Left ventricle myocardium inferior (tissue), 1 donor: Measurements from ENCODE around the gene PIK3R1. TPM values are rescaled to one million over a fixed set of nuclear protein-coding genes. Genes with fewer than 3 reads are reported as not detected.

Experiments
- DNase-seq: peaks from one replicate; pipeline ENCODE4 v3.0.0-alpha.2; 2020
- H3K27ac ChIP-seq: fragments of 200-600 bp; replicated peaks from 2 replicates; pipeline ENCODE4 v1.8.0; 2021
- H3K27me3 ChIP-seq: fragments of 200-600 bp; 2 replicates; pipeline ENCODE4 v1.8.0; 2021; ENCODE audit warnings: low read depth
- H3K36me3 ChIP-seq: fragments of 200-600 bp; 2 replicates; pipeline ENCODE4 v1.8.0; 2021
- H3K4me1 ChIP-seq: fragments of 200-600 bp; 2 replicates; pipeline ENCODE4 v1.8.0; 2021
- H3K4me3 ChIP-seq: fragments of 200-600 bp; 2 replicates; pipeline ENCODE4 v1.8.0; 2021; ENCODE audit warnings: mild to moderate bottlenecking, moderate library complexity
- H3K9me3 ChIP-seq: fragments of 200-600 bp; replicated peaks from 2 replicates; pipeline ENCODE4 v1.8.0; 2021
- CTCF ChIP-seq: fragments of 200-600 bp; IDR thresholded peaks from 2 replicates; pipeline ENCODE4 v1.8.0; 2021; ENCODE audit warnings: antibody characterized with exemption, mild to moderate bottlenecking, borderline replicate concordance
- intact Hi-C: fragments of 100-400 bp; cut with micrococcal nuclease; formaldehyde crosslinking; loops from one replicate; pipeline ENCODE4 v1.11.0; 2022
- total RNA-seq: library from RNA; stranded (reverse); fragmentation: NEBNext Ultra II Directional; extraction: Animal tissue kit (Norgen Biotek cat#: 25700); gene quantifications from one replicate; pipeline ENCODE4 v1.2.1, GENCODE V29; 2021
- donor health status: DM: no; HTN: yes; CAD: no; lungs with severe emphysema.

PIK3R1 gene
- total RNA-seq, 1 donor from 2014 or later, result 132 TPM

- Histone ChIP-seq H3K36me3 (no peaks in the 10 kb centered on the region), H3K9me3 (no peaks in the 10 kb centered on the region), H3K4me3 (no peak overlapping the region), H3K27me3 (no peaks in the 10 kb centered on the region), H3K27ac (no peak overlapping the region), H3K4me1 (no peaks in the 10 kb centered on the region)
- intact Hi-C loops, result no loop called here
- DNase-seq, result no peak
- TF ChIP-seq CTCF, result no peak
Observed at GRCh38 chr5:68180121-68181038, 35.2 kb upstream of the PIK3R1 start.

GRCh38 chr5:68181039-68181599 lies 34.4 kb upstream of the PIK3R1 start:
- no peak for DNase-seq
- no peak for TF ChIP-seq CTCF
- no peaks in the 10 kb centered on the region for H3K36me3 ChIP-seq
- H3K4me3 ChIP-seq, result no peak overlapping the region
- H3K27me3 ChIP-seq, result no peaks in the 10 kb centered on the region
- H3K4me1 ChIP-seq, result no peaks in the 10 kb centered on the region
- intact Hi-C loops, result no loop called here
- no peak overlapping the region for H3K27ac ChIP-seq
- H3K9me3 ChIP-seq, result no peaks in the 10 kb centered on the region

GRCh38 chr5:68182094-68182493 lies 33.5 kb upstream of the PIK3R1 start:
- no peak for DNase-seq
- no peak for TF ChIP-seq CTCF
- Histone ChIP-seq H3K4me1 (no peaks in the 10 kb centered on the region), H3K27me3 (no peaks in the 10 kb centered on the region), H3K9me3 (no peaks in the 10 kb centered on the region), H3K27ac (no peak overlapping the region), H3K4me3 (no peak overlapping the region), H3K36me3 (no peaks in the 10 kb centered on the region)
- intact Hi-C loops, result no loop called here

GRCh38 chr5:68182534-68182933 lies 33.0 kb upstream of the PIK3R1 start:
- intact Hi-C loops, result no loop called here
- DNase-seq, result no peak
- Histone ChIP-seq H3K4me1 (no peaks in the 10 kb centered on the region), H3K9me3 (no peaks in the 10 kb centered on the region), H3K27me3 (no peaks in the 10 kb centered on the region), H3K4me3 (no peak overlapping the region), H3K27ac (no peak overlapping the region), H3K36me3 (no peaks in the 10 kb centered on the region)
- TF ChIP-seq CTCF, result no peak

- H3K9me3 ChIP-seq, result no peaks in the 10 kb centered on the region
- no peaks in the 10 kb centered on the region for H3K27me3 ChIP-seq
- peak; percentile 23 for DNase-seq
- no peaks in the 10 kb centered on the region for H3K36me3 ChIP-seq
- H3K27ac ChIP-seq, result peak overlapping the region; percentile 70
- intact Hi-C loops, result no loop called here
- TF ChIP-seq CTCF, result no peak
- H3K4me1 ChIP-seq, result no peaks in the 10 kb centered on the region
- peak overlapping the region; percentile 47 for H3K4me3 ChIP-seq
Observed at GRCh38 chr5:68187268-68188055, 28.1 kb upstream of the PIK3R1 start.
